ENCODE data around the gene MAP2. TPM values are rescaled to one million over a fixed set of nuclear protein-coding genes. Genes with fewer than 3 reads are reported as not detected.

MAP2 gene
- total RNA-seq, 1 experiment from 2014 or later, result 7.4 TPM

DNA sequence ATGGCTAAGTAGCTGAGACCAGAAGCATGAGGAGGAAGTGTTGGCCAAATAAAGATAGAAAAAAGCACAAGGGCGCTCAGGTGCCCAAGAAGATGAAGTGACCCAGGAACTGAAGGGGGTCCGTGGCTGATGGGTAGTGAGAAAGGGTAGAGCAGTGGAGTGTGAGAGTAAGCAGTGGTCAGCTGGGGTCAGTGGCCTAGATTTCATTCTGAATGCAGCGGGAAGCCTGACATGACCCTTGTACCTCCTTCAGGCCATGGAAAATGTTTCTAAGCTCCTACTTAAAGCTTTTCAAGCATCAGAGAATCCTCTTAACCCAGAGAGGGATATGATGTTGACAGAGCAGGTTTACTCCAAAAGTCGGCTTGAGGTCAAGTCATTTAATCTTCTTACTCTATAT lies 258.8 kb downstream of the MAP2 start:
- no peak overlapping the region for H2AFZ ChIP-seq (ENCODE audit: low read depth, low read length, poor library complexity, severe bottlenecking)
- intact Hi-C loops (cut with micrococcal nuclease), result no loop called here
- H3K79me2 ChIP-seq (ENCODE audit: insufficient read depth, low read length), result no peaks in the 10 kb centered on the region
- no peak overlapping the region for H3K27ac ChIP-seq (ENCODE audit: low read depth, low read length)
- ATAC-seq, result no peak
- CTCF ChIA-PET, result no interaction called here
- no peaks in the 10 kb centered on the region for H3K36me3 ChIP-seq (ENCODE audit: control insufficient read depth in 1 of 2, insufficient read depth in 2 of 2, low read length in 2 of 2)
- no peaks in the 10 kb centered on the region for H3K9me2 ChIP-seq (ENCODE audit: insufficient read depth)
- H3K4me1 ChIP-seq (ENCODE audit: control insufficient read depth in 1 of 2, insufficient read depth in 2 of 2, low read length in 2 of 2), result no peaks in the 10 kb centered on the region
- no peak overlapping the region for H3K4me3 ChIP-seq (replicated peaks in 1 of 2; ENCODE audit: low read depth in 1 of 2, low read length in 2 of 2)
- no peaks in the 10 kb centered on the region for H3K9me3 ChIP-seq (ENCODE audit: control insufficient read depth in 1 of 2, insufficient read depth in 1 of 2, low read depth in 1 of 2, low read length in 2 of 2)
- POLR2A ChIA-PET, result no interaction called here
- H3K9ac ChIP-seq (ENCODE audit: low read length), result no peak overlapping the region
- RAD21 ChIA-PET (ENCODE audit: low non-redundant PET in 1 of 2, low total read pairs in 2 of 2, uncharacterized antibody in 2 of 2, unreplicated experiment in 2 of 2), result no interaction called here
- no peak overlapping the region for H3K4me2 ChIP-seq (ENCODE audit: low read length)
- no peak for DNase-seq (ENCODE audit: low read depth, low spot score)
- H3K27me3 ChIP-seq (ENCODE audit: insufficient read depth, low read length), result no peaks in the 10 kb centered on the region
- TF ChIP-seq ZFX (IDR thresholded peaks at IDR 0.05) (no peak), TCF7L2 (IDR thresholded peaks at IDR 0.05; ENCODE audit: borderline replicate concordance, extremely low read depth, insufficient read depth, insufficient read length) (no peak), YY1 (IDR thresholded peaks at IDR 0.05; ENCODE audit: extremely low read depth, insufficient replicate concordance, low read depth, low read length) (no peak), FOSL1 (IDR thresholded peaks at IDR 0.05; ENCODE audit: low read depth) (no peak), ELF1 (IDR thresholded peaks at IDR 0.05; ENCODE audit: borderline replicate concordance, low read depth) (no peak), EGR1 (IDR thresholded peaks at IDR 0.05; ENCODE audit: low read depth) (no peak), RAD21 (IDR thresholded peaks at IDR 0.05; ENCODE audit: low read depth) (no peak), REST (IDR thresholded peaks at IDR 0.05; ENCODE audit: low read depth) (no peak), SRF (IDR thresholded peaks at IDR 0.05; ENCODE audit: low read depth) (no peak), CBX3 (IDR thresholded peaks at IDR 0.05; ENCODE audit: low read depth) (no peak), POLR2A (IDR thresholded peaks at IDR 0.05; ENCODE audit: borderline replicate concordance, extremely low read depth, insufficient read depth, insufficient read length) (no peak), POLR2AphosphoS5 (IDR thresholded peaks at IDR 0.05; ENCODE audit: low read depth, low read length) (no peak), SIN3A (IDR thresholded peaks at IDR 0.05; ENCODE audit: low read depth) (no peak)
- BruUV-seq (replicated peaks), result no TSS peak
- H4K20me1 ChIP-seq (ENCODE audit: insufficient read depth), result no peaks in the 10 kb centered on the region
